Activated naive CD8-positive, alpha-beta T cell treated with anti-CD3 and anti-CD28 coated beads, Interleukin-2, amount 10 ng/mL, durations not matched to agents 7 days and 5 days (primary cell): ENCODE results near the gene FBLN2. TPM values are rescaled to one million over a fixed set of nuclear protein-coding genes. Genes with fewer than 3 reads are reported as not detected.

ENCODE experiments used
- ATAC-seq: fragments of 150-1000 bp; cut with Tn5 transposase; one replicate; pipeline ENCODE4 v1.10.0; 2021; ENCODE audit warnings: low read depth, moderate library complexity
- POLR2A ChIA-PET: fragments of 350-600 bp; sonication (Branson Sonifier 250); formaldehyde crosslinking; loops from one replicate; lab custom pipeline; 2021; ENCODE audit warnings: antibody characterized with exemption; lab: Charles Lee
- DNase-seq: peaks from one replicate; pipeline ENCODE4 v3.0.0; 2021
- H3K27ac Mint-ChIP-seq: one replicate; pipeline ENCODE4 v1.8.0; 2022; ENCODE audit warnings: mild to moderate bottlenecking, mixed read lengths
- H3K27me3 Mint-ChIP-seq: one replicate; pipeline ENCODE4 v1.8.0; 2022; ENCODE audit warnings: mild to moderate bottlenecking, moderate library complexity, mixed read lengths
- H3K36me3 Mint-ChIP-seq: one replicate; pipeline ENCODE4 v1.8.0; 2021; ENCODE audit warnings: mild to moderate bottlenecking, mixed read lengths
- H3K4me1 Mint-ChIP-seq: one replicate; pipeline ENCODE4 v1.8.0; 2021; ENCODE audit warnings: mixed read lengths
- H3K4me3 Mint-ChIP-seq: one replicate; pipeline ENCODE4 v1.8.0; 2022; ENCODE audit warnings: mild to moderate bottlenecking, moderate library complexity, mixed read lengths
- H3K9me3 Mint-ChIP-seq: one replicate; pipeline ENCODE4 v1.8.0; 2021; ENCODE audit warnings: mixed read lengths
- total RNA-seq, 2 experiments: library from RNA; stranded (reverse); gene quantifications; one replicate each; pipeline ENCODE4 v1.2.3, GENCODE V29; 2021

Gene FBLN2
- total RNA-seq, 2 experiments from 2014 or later, result 2.6 to 2.7 TPM

GRCh38 chr3:13598201-13598600 is 49.3 kb downstream of the FBLN2 start:
- DNase-seq (no peak), ATAC-seq (no peak)
- Mint-ChIP-seq H3K36me3 (no peaks in the 10 kb centered on the region), H3K4me1 (no peaks in the 10 kb centered on the region), H3K27me3 (peaks cover 5% of the 10 kb centered on the region), H3K9me3 (no peaks in the 10 kb centered on the region), H3K4me3 (no peak overlapping the region), H3K27ac (no peak overlapping the region)
- POLR2A ChIA-PET, result no interaction called here

GRCh38 chr3:13598926-13599886 is 50.3 kb downstream of the FBLN2 start:
- POLR2A ChIA-PET, result interaction anchor here (0.6 kb wide), 1 partner anchor 1013 kb away, joined by 4 read pairs; no protein-coding TSS in a partner anchor
- Mint-ChIP-seq H3K27ac (peak overlapping the region; percentile 66), H3K36me3 (no peaks in the 10 kb centered on the region), H3K4me1 (no peaks in the 10 kb centered on the region), H3K27me3 (peaks cover 5% of the 10 kb centered on the region), H3K4me3 (no peak overlapping the region), H3K9me3 (no peaks in the 10 kb centered on the region)
- DNase-seq (no peak), ATAC-seq (no peak)

DNA sequence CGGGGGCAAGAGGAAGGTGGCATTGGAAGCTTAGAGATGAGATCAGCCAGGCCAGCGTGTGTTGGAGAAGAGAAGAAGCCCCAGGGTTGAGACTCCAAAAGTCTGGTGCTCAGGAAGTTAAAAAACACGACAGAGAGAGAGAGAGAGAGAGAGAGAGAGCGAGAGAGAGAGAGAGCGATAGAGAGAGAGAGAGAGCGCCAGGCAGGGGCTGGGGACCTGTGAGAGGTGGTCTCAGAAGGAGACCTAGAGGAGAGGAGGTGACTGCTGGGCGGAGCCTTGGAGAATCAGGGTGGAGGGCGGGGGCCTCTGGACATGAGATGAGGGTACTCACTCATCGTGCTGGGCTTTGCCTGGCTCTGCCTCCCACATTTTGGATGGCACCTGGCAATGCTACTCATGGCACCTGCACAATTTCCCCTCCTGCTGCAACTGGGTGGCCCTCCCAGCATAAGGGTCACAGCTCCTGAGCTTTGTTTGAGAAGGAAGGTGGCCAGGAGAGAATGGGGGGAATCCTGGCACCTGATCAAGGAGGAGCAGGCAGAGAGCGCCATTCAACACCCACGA is 51.0 kb downstream of the FBLN2 start:
- Mint-ChIP-seq H3K4me3 (no peak overlapping the region), H3K9me3 (no peaks in the 10 kb centered on the region), H3K36me3 (no peaks in the 10 kb centered on the region), H3K4me1 (no peaks in the 10 kb centered on the region), H3K27ac (no peak overlapping the region), H3K27me3 (peaks cover 5% of the 10 kb centered on the region)
- DNase-seq, result no peak
- ATAC-seq, result no peak
- POLR2A ChIA-PET, result no interaction called here

DNA sequence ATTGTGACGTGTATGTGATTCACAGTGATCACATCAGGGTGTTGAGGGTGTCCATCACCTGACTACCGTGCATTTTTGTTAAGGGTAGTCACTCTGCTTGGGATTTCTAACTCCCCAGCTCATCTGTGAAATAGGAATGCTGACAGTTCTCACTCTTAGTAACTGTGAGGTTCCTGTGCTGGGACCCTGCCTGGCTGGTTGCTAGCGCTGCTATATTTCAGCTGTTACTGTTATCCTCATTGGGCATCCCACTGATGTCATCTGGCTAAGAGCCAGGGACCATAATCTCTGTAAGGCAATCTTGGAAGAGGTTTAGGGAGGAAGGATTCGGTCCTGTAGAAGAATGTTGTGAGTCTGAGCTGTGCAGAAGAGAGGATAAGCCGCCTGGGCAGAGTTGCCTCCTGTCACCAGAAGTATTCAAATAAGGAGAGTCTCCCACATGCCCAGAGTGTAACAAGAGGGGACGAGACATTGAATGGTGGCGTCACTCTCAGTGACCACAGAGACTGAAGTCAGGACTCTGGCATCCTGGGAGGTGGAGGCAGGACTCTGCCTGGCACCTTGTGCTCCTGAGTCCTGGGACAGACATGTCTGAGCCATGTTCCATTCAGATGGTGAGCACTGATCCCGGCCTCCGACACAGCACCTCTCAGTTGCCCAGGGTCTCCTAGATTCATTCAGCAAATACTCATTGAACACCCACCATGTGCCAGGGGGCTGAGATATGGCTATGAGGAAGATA is 52.2 kb downstream of the FBLN2 start:
- Mint-ChIP-seq H3K4me3 (no peak overlapping the region), H3K9me3 (no peaks in the 10 kb centered on the region), H3K4me1 (no peaks in the 10 kb centered on the region), H3K27ac (no peak overlapping the region), H3K36me3 (no peaks in the 10 kb centered on the region), H3K27me3 (peaks cover 5% of the 10 kb centered on the region)
- no peak for ATAC-seq
- DNase-seq, result no peak
- POLR2A ChIA-PET, result no interaction called here

- peaks cover 3% of the 10 kb centered on the region for H3K27me3 Mint-ChIP-seq
- no peaks in the 10 kb centered on the region for H3K36me3 Mint-ChIP-seq
- ATAC-seq (no peak), DNase-seq (no peak)
- no peaks in the 10 kb centered on the region for H3K9me3 Mint-ChIP-seq
- H3K27ac Mint-ChIP-seq, result no peak overlapping the region
- POLR2A ChIA-PET, result no interaction called here
- no peak overlapping the region for H3K4me3 Mint-ChIP-seq
- H3K4me1 Mint-ChIP-seq, result no peaks in the 10 kb centered on the region
These were observed 52.8 kb downstream of the FBLN2 start for GRCh38 chr3:13601692-13602080.

- POLR2A ChIA-PET, result no interaction called here
- H3K27me3 Mint-ChIP-seq, result peaks cover 3% of the 10 kb centered on the region
- H3K27ac Mint-ChIP-seq, result no peak overlapping the region
These were observed 56.6 kb downstream of the FBLN2 start for GRCh38 chr3:13605555-13605954.

GRCh38 chr3:13607821-13608597 is 59.1 kb downstream of the FBLN2 start:
- Mint-ChIP-seq H3K4me1 (no peaks in the 10 kb centered on the region), H3K27me3 (no peaks in the 10 kb centered on the region)
- POLR2A ChIA-PET, result no interaction called here

More at GRCh38 chr3:13605555-13605954, 56.6 kb downstream of the FBLN2 start:
- Mint-ChIP-seq H3K4me3 (no peak overlapping the region), H3K9me3 (no peaks in the 10 kb centered on the region), H3K4me1 (no peaks in the 10 kb centered on the region), H3K36me3 (no peaks in the 10 kb centered on the region)
- ATAC-seq (no peak), DNase-seq (no peak)

GRCh38 chr3:13608969-13609725 is 60.2 kb downstream of the FBLN2 start:
- H3K27ac Mint-ChIP-seq, result no peak overlapping the region
- DNase-seq (no peak), ATAC-seq (no peak)
- POLR2A ChIA-PET, result no interaction called here
- no peaks in the 10 kb centered on the region for H3K4me1 Mint-ChIP-seq
- H3K36me3 Mint-ChIP-seq, result no peaks in the 10 kb centered on the region
- H3K9me3 Mint-ChIP-seq, result peaks cover under 1% of the 10 kb centered on the region
- no peak overlapping the region for H3K4me3 Mint-ChIP-seq
- H3K27me3 Mint-ChIP-seq, result no peaks in the 10 kb centered on the region

More at GRCh38 chr3:13607821-13608597, 59.1 kb downstream of the FBLN2 start:
- DNase-seq, result no peak
- H3K27ac Mint-ChIP-seq, result no peak overlapping the region
- ATAC-seq, result no peak
- no peak overlapping the region for H3K4me3 Mint-ChIP-seq
- no peaks in the 10 kb centered on the region for H3K36me3 Mint-ChIP-seq
- H3K9me3 Mint-ChIP-seq, result no peaks in the 10 kb centered on the region

GRCh38 chr3:13610006-13610570 is 61.2 kb downstream of the FBLN2 start:
- DNase-seq (no peak), ATAC-seq (no peak)
- H3K27ac Mint-ChIP-seq, result no peak overlapping the region
- peaks cover 6% of the 10 kb centered on the region for H3K9me3 Mint-ChIP-seq
- POLR2A ChIA-PET, result no interaction called here
- no peaks in the 10 kb centered on the region for H3K4me1 Mint-ChIP-seq
- H3K27me3 Mint-ChIP-seq, result no peaks in the 10 kb centered on the region
- H3K4me3 Mint-ChIP-seq, result no peak overlapping the region
- peaks cover 3% of the 10 kb centered on the region for H3K36me3 Mint-ChIP-seq

- Mint-ChIP-seq H3K4me3 (no peak overlapping the region), H3K4me1 (no peaks in the 10 kb centered on the region), H3K27me3 (no peaks in the 10 kb centered on the region), H3K9me3 (peaks cover 6% of the 10 kb centered on the region), H3K27ac (no peak overlapping the region), H3K36me3 (peaks cover 3% of the 10 kb centered on the region)
- DNase-seq (no peak), ATAC-seq (no peak)
- POLR2A ChIA-PET, result no interaction called here
These were observed 62.3 kb downstream of the FBLN2 start for GRCh38 chr3:13611221-13611620.

GRCh38 chr3:13612829-13613228 is 63.9 kb downstream of the FBLN2 start:
- H3K36me3 Mint-ChIP-seq, result peaks cover 3% of the 10 kb centered on the region
- ATAC-seq, result no peak
- DNase-seq, result no peak
- H3K4me3 Mint-ChIP-seq, result no peak overlapping the region
- POLR2A ChIA-PET, result no interaction called here
- no peaks in the 10 kb centered on the region for H3K4me1 Mint-ChIP-seq
- no peak overlapping the region for H3K27ac Mint-ChIP-seq
- peaks cover 6% of the 10 kb centered on the region for H3K9me3 Mint-ChIP-seq
- H3K27me3 Mint-ChIP-seq, result no peaks in the 10 kb centered on the region
